GM10266 (cell line): Measurements from ENCODE around the gene CPHXL.

Experiments
- DNase-seq: peaks from one replicate; pipeline ENCODE4 v3.0.0; 2012; ENCODE audit errors: extremely low spot score
- TF ChIP-seq, protein P1 (sequence below): IDR thresholded peaks from 2 replicates; pipeline ENCODE4 v1.5.1; 2012; ENCODE audit warnings: mild to moderate bottlenecking, low read depth; ENCODE audit not compliant: control insufficient read depth, insufficient read depth; ENCODE audit errors: missing control alignments

The CPHXL gene

DNA sequence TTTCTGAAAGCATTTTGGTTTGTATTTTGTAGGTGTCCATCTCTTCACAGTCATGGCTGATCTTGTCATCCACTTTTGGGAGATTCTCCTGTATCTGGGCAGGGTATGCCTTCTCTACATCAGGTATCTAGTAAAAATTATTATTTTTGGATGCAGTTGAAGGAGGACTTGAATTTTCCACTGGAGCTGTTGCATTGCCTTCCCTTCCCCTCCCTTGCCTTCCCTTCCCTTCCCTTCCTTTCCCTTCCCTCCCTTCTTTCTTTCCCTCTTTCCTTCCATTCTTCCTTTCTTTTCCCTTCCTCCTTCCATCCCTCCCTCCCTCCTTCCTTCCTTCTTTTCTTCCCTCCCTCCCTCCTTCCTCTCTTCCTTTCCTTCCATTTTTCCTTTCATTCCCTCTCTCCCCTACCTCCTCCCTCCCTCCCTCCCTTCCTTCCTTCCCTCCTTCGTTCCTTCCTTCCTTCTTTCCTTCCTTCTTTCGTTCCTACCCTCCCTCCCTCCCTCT lies 33.8 kb upstream of the CPHXL start:
- TF ChIP-seq, protein P1, sequence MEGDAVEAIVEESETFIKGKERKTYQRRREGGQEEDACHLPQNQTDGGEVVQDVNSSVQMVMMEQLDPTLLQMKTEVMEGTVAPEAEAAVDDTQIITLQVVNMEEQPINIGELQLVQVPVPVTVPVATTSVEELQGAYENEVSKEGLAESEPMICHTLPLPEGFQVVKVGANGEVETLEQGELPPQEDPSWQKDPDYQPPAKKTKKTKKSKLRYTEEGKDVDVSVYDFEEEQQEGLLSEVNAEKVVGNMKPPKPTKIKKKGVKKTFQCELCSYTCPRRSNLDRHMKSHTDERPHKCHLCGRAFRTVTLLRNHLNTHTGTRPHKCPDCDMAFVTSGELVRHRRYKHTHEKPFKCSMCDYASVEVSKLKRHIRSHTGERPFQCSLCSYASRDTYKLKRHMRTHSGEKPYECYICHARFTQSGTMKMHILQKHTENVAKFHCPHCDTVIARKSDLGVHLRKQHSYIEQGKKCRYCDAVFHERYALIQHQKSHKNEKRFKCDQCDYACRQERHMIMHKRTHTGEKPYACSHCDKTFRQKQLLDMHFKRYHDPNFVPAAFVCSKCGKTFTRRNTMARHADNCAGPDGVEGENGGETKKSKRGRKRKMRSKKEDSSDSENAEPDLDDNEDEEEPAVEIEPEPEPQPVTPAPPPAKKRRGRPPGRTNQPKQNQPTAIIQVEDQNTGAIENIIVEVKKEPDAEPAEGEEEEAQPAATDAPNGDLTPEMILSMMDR = no peak
- no peak for DNase-seq

DNA sequence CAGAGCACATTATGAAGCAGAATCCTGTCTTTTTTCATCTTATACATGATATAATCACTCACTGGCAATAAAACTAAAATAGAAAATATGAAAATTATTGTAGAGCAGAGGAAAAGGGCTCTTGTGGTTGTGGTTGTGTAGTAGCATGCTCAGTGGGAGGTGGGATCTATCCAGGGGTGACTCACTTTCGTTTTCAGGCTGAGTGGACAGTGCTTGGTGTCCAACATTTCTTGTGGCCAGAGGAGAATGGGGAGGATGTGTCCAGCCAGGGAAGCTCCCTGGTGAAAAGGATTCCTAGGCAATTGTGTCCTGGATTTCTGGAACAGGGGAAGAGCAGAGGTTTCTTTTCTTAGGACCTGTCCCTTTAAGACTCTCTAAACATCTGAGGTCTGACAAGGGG lies 31.9 kb upstream of the CPHXL start:
- DNase-seq = no peak
- TF ChIP-seq, protein P1 = no peak

DNA sequence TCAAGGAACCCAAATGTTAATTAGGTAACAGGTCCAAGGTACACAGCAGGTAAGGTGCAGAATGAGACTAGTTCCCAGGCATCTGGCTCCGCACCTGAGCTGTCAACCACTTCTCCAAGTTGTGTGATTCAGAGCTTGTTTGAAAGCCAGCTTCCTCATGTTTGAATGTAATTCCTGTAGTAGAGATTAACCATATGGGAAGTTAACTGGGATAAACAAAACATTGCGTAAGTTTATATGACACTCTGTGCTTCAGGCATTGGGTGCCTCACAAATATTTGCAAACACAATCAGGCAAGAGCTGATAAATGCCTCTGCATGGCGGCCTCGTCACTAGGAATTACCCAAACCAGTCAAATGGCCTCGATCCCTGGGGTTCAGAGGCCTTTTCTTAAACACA lies 27.9 kb upstream of the CPHXL start:
- DNase-seq = no peak
- TF ChIP-seq, protein P1 = no peak

DNA sequence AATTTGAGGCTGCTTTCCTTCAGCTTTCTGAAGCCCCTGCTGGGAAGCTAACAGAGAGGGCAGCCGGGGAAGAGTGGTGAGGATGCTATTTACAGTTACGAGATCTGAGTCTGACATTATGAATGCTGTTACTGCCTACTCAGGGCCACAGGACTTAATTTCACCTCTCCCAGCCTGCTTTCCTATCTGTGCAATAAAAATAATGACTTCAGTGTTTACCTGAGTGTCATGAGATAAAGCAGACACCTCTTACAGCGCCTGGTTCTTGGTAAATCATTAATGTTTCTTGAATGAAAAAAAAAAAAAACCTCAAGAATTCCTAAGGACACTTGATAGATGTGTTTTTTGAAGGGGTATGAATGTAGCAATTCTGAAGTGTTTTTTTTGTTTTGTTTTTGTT lies 24.2 kb upstream of the CPHXL start:
- no peak for DNase-seq
- TF ChIP-seq, protein P1 = no peak

DNA sequence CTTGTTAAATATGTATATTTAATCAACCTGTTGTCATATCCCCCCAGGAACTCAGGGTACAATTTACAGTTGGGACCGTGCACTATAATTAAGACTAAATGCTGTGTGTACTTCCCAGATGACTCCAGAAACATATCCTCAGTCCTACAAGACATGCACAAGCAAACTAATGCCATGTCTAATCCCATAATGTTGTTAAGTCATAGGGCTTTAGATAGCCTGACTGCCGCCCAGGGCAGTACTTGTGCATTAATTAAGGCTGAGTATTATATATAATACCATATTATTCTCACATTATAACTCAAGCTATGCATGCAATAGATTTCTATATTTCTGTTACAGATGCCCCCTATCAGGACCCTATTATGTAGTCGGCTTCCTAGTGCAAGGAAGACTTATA lies 20.1 kb upstream of the CPHXL start:
- no peak for DNase-seq
- TF ChIP-seq, protein P1 = no peak

DNA sequence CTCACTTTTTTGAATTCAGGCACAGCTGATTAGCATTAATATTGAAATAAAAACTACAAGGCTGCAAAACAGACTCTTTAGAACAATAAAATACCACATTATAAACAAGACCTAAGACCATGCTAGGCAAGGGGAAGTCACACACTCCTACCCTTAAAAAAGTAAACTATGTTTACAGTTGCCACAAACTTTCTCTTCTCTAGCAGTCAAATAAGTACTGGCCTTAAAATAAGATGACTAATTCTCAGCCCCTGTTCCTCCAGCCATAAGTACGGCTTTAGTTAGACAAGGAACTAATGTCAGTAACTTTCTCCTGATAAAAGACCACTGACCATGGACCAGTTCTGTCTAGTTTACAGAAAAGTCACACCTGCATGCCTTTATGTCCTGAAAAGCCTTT lies 19.5 kb upstream of the CPHXL start:
- TF ChIP-seq, protein P1 = no peak
- no peak for DNase-seq

DNA sequence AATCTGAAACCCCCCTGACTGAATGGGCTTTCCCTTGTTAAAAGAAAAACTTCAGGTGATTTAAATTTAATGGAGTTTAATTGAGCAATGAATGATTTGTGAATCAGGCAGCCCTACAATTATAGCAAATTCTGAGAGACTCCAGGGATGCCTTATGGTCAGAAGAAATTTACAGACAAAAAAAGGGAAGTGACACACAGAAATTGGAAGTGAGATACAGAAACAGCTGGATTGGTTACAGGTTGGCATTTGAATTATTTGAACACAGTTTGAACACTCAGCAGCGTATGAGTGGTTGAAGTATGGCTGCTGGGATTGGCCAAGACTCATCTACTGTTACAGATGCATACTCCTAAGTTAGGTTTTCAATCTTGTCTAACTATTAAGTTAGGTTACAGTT lies 19.0 kb upstream of the CPHXL start:
- no peak for DNase-seq
- TF ChIP-seq, protein P1 = no peak
